Subcutaneous preadipocyte (primary cell): ENCODE measurements around the gene WASL. TPM values are rescaled to one million over a fixed set of nuclear protein-coding genes. Genes with fewer than 3 reads are reported as not detected.

Experiments used
- small RNA-seq: library from RNA; depleted of rRNA; stranded (forward); fragments of <200 nt; gene quantifications from one replicate; pipeline ENCODE3, GENCODE V24; 2012
- total RNA-seq: library from RNA; depleted of rRNA; stranded (reverse); fragments of >200 nt; gene quantifications from 2 replicates; pipeline ENCODE4 v1.2.3, GENCODE V29; 2012

The WASL gene
- 16.2 and 16.8 TPM in 2 replicates for total RNA-seq

DNA sequence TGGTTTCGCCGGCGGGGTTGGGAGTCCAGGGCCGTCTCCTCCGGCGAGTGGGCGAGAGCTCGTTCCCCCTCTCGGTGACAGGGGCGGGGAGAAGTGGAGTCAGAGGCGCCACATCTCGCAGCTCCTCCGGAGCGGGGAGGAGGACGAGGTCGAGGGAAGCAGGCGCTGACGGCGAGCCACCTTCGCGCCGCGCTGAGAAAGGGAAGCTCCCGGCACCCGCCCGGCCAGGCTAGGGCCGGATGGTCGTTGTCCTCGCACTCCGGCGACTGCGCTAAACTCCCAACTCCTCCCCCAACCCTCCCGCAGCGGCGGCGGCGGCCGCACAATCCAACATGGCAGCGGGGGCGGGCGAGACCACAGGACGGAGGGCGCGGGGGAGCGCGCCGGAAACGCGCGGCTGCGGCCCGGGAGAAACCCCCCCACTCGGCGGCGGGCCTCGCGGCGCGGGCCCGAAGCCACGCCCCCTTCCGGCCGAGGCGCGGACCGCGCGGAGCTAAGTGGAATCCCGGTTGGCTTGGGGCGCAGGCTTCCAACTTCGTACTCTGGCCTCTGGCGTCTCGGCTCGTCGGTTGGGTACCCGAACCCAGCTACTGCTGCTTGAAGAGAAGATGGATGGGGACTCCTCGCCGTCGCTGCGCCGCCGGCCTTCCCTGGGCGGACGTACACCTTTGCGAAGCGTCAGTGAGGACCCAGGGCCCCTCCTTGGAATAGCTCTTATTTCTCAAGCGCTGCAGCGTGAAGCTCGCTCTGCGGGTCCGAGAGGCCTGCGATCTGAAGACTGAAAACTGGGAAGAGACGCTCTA lies at the start of gene WASL:
WASL (minus strand) TSS at position 270 of the 803 bp plus-strand sequence; CDS start at position 1, 269 bp downstream.

DNA sequence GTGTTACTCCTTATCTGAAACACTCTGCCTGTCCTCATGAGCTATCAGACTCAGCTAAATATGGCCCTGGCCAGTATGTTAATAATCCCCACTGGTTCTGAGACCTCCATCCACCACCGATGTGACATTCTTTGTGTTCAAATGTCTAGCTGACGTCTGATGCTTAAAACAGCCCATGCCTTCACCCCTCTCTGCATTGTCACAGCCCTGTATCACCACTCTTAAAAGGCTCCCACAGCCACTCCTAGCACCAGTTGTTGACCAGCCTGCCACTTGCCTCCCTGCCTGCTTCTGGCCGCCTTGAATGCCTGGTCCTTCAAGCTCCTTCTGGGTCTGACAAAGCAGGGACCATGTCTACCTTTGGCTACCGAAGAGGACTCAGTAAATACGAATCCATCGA lies 93.2 kb downstream of the WASL start, which contains the start of gene LMOD2:
LMOD2 (plus strand) TSS at position 253 of the 400 bp plus-strand sequence; CDS start at position 351, 98 bp downstream.

Small RNAs within 50 kb of the gene (small RNA-seq; reads per million reads assigned to genes)
- gene RNU6-11P: not detected

Other genes starting within 250 kb of the WASL start
- 0.20 and 0.37 TPM in 2 replicates for gene IQUB, start 214.4 kb downstream of the WASL start, total RNA-seq
- gene NDUFA5, start 191.2 kb downstream of the WASL start, total RNA-seq: 19.8 and 24.6 TPM in 2 replicates
- gene ASB15, start 147.2 kb downstream of the WASL start, total RNA-seq: not detected in 2 replicates
- not detected in 2 replicates for gene LMOD2, start 93.1 kb downstream of the WASL start, total RNA-seq
- gene HYAL4, start 96.2 kb upstream of the WASL start, total RNA-seq: not detected in 2 replicates
- not detected in 2 replicates for gene SPAM1, start 176.2 kb upstream of the WASL start, total RNA-seq